HepG2 (cell line): ENCODE results near the gene ADAMTS12. TPM values are rescaled to one million over a fixed set of nuclear protein-coding genes. Genes with fewer than 3 reads are reported as not detected.

Experiments used
- ATAC-seq: fragments of 200-7000 bp; cut with Tn5 transposase; 3 replicates; pipeline ENCODE4 v1.9.1; 2020; ENCODE audit warnings: mild to moderate bottlenecking, moderate library complexity
- BruUV-seq: library from RNA; stranded (reverse); fragments of 400-500 nt; replicated peaks from 2 replicates; lab custom pipeline; 2021; lab: Mats Ljungman, UMichigan
- CTCF ChIA-PET: fragments of 300-600 bp; formaldehyde crosslinking; extraction: SDS; loops from one replicate; lab custom pipeline; 2021; ENCODE audit warnings: low total read pairs, inconsistent platforms, low intra/inter-chr PET ratio; lab: Yijun Ruan, JAX
- POLR2A ChIA-PET: fragments of 350-600 bp; sonication (Branson Sonifier 250); formaldehyde crosslinking; loops from one replicate; lab custom pipeline; 2020; ENCODE audit warnings: antibody characterized with exemption, inconsistent platforms; lab: Yijun Ruan, JAX
- DNase-seq: peaks from one replicate; pipeline ENCODE4 v3.0.0-alpha.2; 2015; ENCODE audit warnings: low spot score
- FAIRE-seq: peaks from 3 replicates; lab custom pipeline; 2011; peaks lifted over from hg19 to GRCh38; lab: Jason Lieb, UNC
- H2AFZ ChIP-seq: one replicate; pipeline ENCODE4 v1.6.1; 2011; ENCODE audit warnings: low read length, inconsistent platforms
- H3K27ac ChIP-seq: fragments of 300-600 bp; 3 replicates; pipeline ENCODE4 v1.8.0; 2011; ENCODE audit warnings: mixed run types, mild to moderate bottlenecking, mixed read lengths, low read length, inconsistent platforms; ENCODE audit not compliant: insufficient read depth; ENCODE audit errors: extremely low read length
- H3K27me3 ChIP-seq, 2 experiments: fragments of 200-600 bp in 1 of 2; 2 replicates in 1 of 2; 3 replicates in 1 of 2; pipeline versions ENCODE4 v1.6.0 to v1.8.0; 2011; ENCODE audit warnings: low read length in 2 of 2, mild to moderate bottlenecking in 2 of 2, moderate library complexity in 2 of 2, inconsistent platforms in 1 of 2; ENCODE audit not compliant: insufficient read depth in 2 of 2, control insufficient read depth in 1 of 2
- H3K36me3 ChIP-seq, 2 experiments: fragments of 200-600 bp in 1 of 2; replicated peaks in 1 of 2; 2 replicates in 1 of 2; 3 replicates in 1 of 2; pipeline versions ENCODE4 v1.5.1 to v1.8.0; 2011; ENCODE audit warnings: low read length in 2 of 2, inconsistent platforms in 1 of 2; ENCODE audit not compliant: insufficient read depth in 2 of 2, control insufficient read depth in 1 of 2
- H3K4me1 ChIP-seq: 2 replicates; pipeline ENCODE4 v1.5.1; 2012; ENCODE audit warnings: low read length, inconsistent platforms; ENCODE audit not compliant: insufficient read depth
- H3K4me2 ChIP-seq: 2 replicates; pipeline ENCODE4 v1.6.0; 2011; ENCODE audit warnings: low read depth, low read length, inconsistent platforms
- H3K4me3 ChIP-seq, 3 experiments: fragments of 200-600 bp in 1 of 3; sonication (generic), shearing (Covaris generic) in 1 of 3; replicated peaks in 1 of 3; 2 replicates each; pipeline ENCODE4 v1.5.1; 2011 to 2016; ENCODE audit warnings: low read length in 3 of 3, inconsistent platforms in 2 of 3, low read depth in 2 of 3, mild to moderate bottlenecking in 2 of 3, control low read depth in 1 of 3, mixed read lengths in 1 of 3; ENCODE audit not compliant: insufficient read depth in 1 of 3
- H3K79me2 ChIP-seq: one replicate; pipeline ENCODE4 v1.6.1; 2011; ENCODE audit warnings: low read length, inconsistent platforms; ENCODE audit not compliant: insufficient read depth
- H3K9ac ChIP-seq: 2 replicates; pipeline ENCODE4 v1.6.0; 2011; ENCODE audit warnings: mild to moderate bottlenecking, low read depth, low read length, inconsistent platforms; ENCODE audit not compliant: insufficient read depth
- H3K9me3 ChIP-seq: 2 replicates; pipeline ENCODE4 v1.5.1; 2012; ENCODE audit warnings: mild to moderate bottlenecking, low read length
- H4K20me1 ChIP-seq: 2 replicates; pipeline ENCODE4 v1.6.0; 2011; ENCODE audit warnings: inconsistent platforms, mild to moderate bottlenecking, low read length, moderate library complexity; ENCODE audit not compliant: insufficient read depth
- BHLHE40 ChIP-seq: IDR thresholded peaks from 2 replicates; pipeline ENCODE4 v1.6.1; 2011; ENCODE audit warnings: low read length, improper control_type of control experiment
- REPIN1 ChIP-seq: sonication (generic); formaldehyde crosslinking; IDR thresholded peaks from 2 replicates; pipeline ENCODE4 v1.8.0; 2022; ENCODE audit warnings: missing genetic modification reagents, low read depth, mild to moderate bottlenecking, borderline replicate concordance
- SOX5 ChIP-seq: IDR thresholded peaks from 2 replicates; pipeline ENCODE4 v1.6.1; 2016; ENCODE audit warnings: borderline replicate concordance
- YEATS4 ChIP-seq: sonication (generic); formaldehyde crosslinking; IDR thresholded peaks from 2 replicates; pipeline ENCODE4 v1.4.0; 2020; ENCODE audit warnings: missing genetic modification reagents, borderline replicate concordance
- ZNF20 ChIP-seq: sonication (generic); formaldehyde crosslinking; IDR thresholded peaks from 2 replicates; pipeline ENCODE4 v1.4.0; 2020; ENCODE audit warnings: mild to moderate bottlenecking, moderate library complexity, missing genetic modification reagents
- ZNF329 ChIP-seq: sonication (generic); formaldehyde crosslinking; IDR thresholded peaks from 2 replicates; pipeline ENCODE4 v1.9.0; 2021; ENCODE audit warnings: low read depth, mild to moderate bottlenecking, missing genetic modification reagents
- WGBS: methylation state at CpG from one replicate; pipeline ENCODE4 v1.1.6; 2017; ENCODE audit warnings: low lambda C conversion rate; 5-methylcytosine and 5-hydroxymethylcytosine counted together
- in situ Hi-C: cut with HindIII; loops from 2 replicates; pipeline ENCODE4 v1.10.0; 2017; ENCODE audit warnings: low pct_unique_long_range_greater_than_20kb; ENCODE audit not compliant: extremely low pct_ligation_motif_present
- intact Hi-C: fragments of 100-400 bp; cut with micrococcal nuclease; formaldehyde crosslinking; loops from one replicate; pipeline ENCODE4 v1.10.0; 2022; ENCODE audit not compliant: unreplicated experiment
- polyA plus RNA-seq, 8 experiments: library from polyadenylated mRNA; depleted of rRNA in 3 of 8; stranded (reverse) in 7 of 8; unstranded in 1 of 8; fragments of >200 nt; fragmentation: Illumina TruSeq in 4 of 8; extraction: Trizol in 4 of 8; gene quantifications; 2 replicates each; pipeline versions ENCODE4 v1.2.1 to v1.2.3, GENCODE V29; 2011 to 2016; ENCODE audit warnings: low read depth in 4 of 8, missing spikeins in 1 of 8, mixed read lengths in 1 of 8; ENCODE audit not compliant: insufficient read depth in 1 of 8
- total RNA-seq, 5 experiments: library from RNA; depleted of rRNA; stranded (reverse); fragments of >200 nt; fragmentation: Illumina TruSeq; extraction: Trizol; gene quantifications; 2 replicates each; pipeline ENCODE4 v1.2.3, GENCODE V29; 2016; ENCODE audit warnings: low read depth in 1 of 5
- TF ChIP-seq, protein P1 (sequence below): sonication (generic); formaldehyde crosslinking; IDR thresholded peaks from 2 replicates; pipeline ENCODE4; 2020; ENCODE audit warnings: missing genetic modification reagents, mild to moderate bottlenecking, borderline replicate concordance
- TF ChIP-seq, protein P2 (sequence below): sonication (generic); formaldehyde crosslinking; IDR thresholded peaks from 2 replicates; pipeline ENCODE4 v1.5.1; 2020; ENCODE audit warnings: mild to moderate bottlenecking, missing genetic modification reagents, borderline replicate concordance

The ADAMTS12 gene
- total and polyA plus RNA-seq, 2 of the 13 experiments (the other 11 are each of a cell fraction or from before 2014, with no cell fraction given): 0.03 TPM; not detected in 1

GRCh38 chr5:33763435-33763834 is 128.4 kb downstream of the ADAMTS12 start:
- no peaks in the 10 kb centered on the region for H3K9me3 ChIP-seq
- intact Hi-C loops: no loop called here
- in situ Hi-C loops: no loop called here
- H3K9ac ChIP-seq: no peak overlapping the region
- DNase-seq (no peak), ATAC-seq (no peak), FAIRE-seq (no peak)
- WGBS: 0% methylated on average over 2 of the region's 2 CpGs
- H3K4me2 ChIP-seq: no peak overlapping the region
- TF ChIP-seq BHLHE40 (no peak), ZNF20 (CRISPR knock-in tag) (no peak), YEATS4 (CRISPR knock-in tag) (no peak), SOX5 (CRISPR knock-in tag) (no peak), ZNF329 (no peak)
- TF ChIP-seq, protein P1, sequence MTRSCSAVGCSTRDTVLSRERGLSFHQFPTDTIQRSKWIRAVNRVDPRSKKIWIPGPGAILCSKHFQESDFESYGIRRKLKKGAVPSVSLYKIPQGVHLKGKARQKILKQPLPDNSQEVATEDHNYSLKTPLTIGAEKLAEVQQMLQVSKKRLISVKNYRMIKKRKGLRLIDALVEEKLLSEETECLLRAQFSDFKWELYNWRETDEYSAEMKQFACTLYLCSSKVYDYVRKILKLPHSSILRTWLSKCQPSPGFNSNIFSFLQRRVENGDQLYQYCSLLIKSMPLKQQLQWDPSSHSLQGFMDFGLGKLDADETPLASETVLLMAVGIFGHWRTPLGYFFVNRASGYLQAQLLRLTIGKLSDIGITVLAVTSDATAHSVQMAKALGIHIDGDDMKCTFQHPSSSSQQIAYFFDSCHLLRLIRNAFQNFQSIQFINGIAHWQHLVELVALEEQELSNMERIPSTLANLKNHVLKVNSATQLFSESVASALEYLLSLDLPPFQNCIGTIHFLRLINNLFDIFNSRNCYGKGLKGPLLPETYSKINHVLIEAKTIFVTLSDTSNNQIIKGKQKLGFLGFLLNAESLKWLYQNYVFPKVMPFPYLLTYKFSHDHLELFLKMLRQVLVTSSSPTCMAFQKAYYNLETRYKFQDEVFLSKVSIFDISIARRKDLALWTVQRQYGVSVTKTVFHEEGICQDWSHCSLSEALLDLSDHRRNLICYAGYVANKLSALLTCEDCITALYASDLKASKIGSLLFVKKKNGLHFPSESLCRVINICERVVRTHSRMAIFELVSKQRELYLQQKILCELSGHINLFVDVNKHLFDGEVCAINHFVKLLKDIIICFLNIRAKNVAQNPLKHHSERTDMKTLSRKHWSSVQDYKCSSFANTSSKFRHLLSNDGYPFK (CRISPR knock-in tag): no peak
- no peak overlapping the region for H3K4me3 ChIP-seq
- H3K36me3 ChIP-seq: no peaks in the 10 kb centered on the region
- no peaks in the 10 kb centered on the region for H3K4me1 ChIP-seq
- H3K27ac ChIP-seq: no peak overlapping the region
- H4K20me1 ChIP-seq: no peaks in the 10 kb centered on the region
- no peaks in the 10 kb centered on the region for H3K79me2 ChIP-seq
- POLR2A ChIA-PET: no interaction called here
- no TSS peak for BruUV-seq
- H3K27me3 ChIP-seq: no peaks in the 10 kb centered on the region
- H2AFZ ChIP-seq: no peak overlapping the region
- CTCF ChIA-PET: no interaction called here

GRCh38 chr5:33762859-33763258 is 128.9 kb downstream of the ADAMTS12 start:
- ChIA-PET POLR2A (no interaction called here), CTCF (no interaction called here)
- Histone ChIP-seq H2AFZ (no peak overlapping the region), H4K20me1 (no peaks in the 10 kb centered on the region), H3K9ac (no peak overlapping the region), H3K4me3 (no peak overlapping the region), H3K4me1 (no peaks in the 10 kb centered on the region), H3K27ac (no peak overlapping the region), H3K9me3 (no peaks in the 10 kb centered on the region), H3K36me3 (no peaks in the 10 kb centered on the region), H3K4me2 (no peak overlapping the region), H3K79me2 (no peaks in the 10 kb centered on the region), H3K27me3 (no peaks in the 10 kb centered on the region)
- FAIRE-seq: no peak
- 0% methylated on average over 1 of the region's 1 CpG for WGBS
- in situ Hi-C loops (no loop called here), intact Hi-C loops (no loop called here)
- BruUV-seq: no TSS peak
- TF ChIP-seq, protein P2, sequence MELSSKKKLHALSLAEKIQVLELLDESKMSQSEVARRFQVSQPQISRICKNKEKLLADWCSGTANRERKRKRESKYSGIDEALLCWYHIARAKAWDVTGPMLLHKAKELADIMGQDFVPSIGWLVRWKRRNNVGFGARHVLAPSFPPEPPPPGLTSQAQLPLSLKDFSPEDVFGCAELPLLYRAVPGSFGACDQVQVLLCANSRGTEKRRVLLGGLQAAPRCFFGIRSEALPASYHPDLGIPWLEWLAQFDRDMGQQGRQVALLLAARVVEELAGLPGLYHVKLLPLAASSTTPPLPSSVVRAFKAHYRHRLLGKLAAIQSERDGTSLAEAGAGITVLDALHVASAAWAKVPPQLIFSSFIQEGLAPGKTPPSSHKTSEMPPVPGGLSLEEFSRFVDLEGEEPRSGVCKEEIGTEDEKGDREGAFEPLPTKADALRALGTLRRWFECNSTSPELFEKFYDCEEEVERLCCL (CRISPR knock-in tag): no peak
- TF ChIP-seq REPIN1 (CRISPR knock-in tag): no peak
- DNase-seq: no peak
- no peak for ATAC-seq
